ENCODE data around the gene TTYH1. TPM values are rescaled to one million over a fixed set of nuclear protein-coding genes. Genes with fewer than 3 reads are reported as not detected.
"Not testable (repeated sequence)": the region's sequence is repeated elsewhere in the genome, so short reads cannot be mapped to it uniquely, and the experiment has no call there.

TTYH1 gene
- total RNA-seq, 1 experiment from 2014 or later, result 2.9 TPM

DNA sequence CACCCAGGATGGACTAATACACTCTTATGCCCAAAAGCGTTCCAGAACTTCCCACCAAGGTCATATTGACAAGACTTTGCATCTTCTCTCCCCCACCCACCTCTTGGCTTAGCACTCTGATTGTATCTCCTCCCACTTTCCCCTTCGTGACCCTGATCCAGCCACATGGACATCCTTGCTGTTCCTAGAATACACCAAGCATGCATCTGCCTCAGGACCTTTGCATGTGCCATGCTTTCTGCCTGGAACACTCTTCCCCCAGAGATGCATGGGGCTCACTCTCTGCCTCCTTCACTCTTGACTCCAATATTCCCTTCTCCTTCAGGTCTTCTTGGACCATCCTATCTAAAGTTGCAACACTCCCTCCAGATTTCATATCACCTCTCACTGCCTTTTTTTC lies 34.4 kb upstream of the TTYH1 start:
- TF ChIP-seq, protein P1, sequence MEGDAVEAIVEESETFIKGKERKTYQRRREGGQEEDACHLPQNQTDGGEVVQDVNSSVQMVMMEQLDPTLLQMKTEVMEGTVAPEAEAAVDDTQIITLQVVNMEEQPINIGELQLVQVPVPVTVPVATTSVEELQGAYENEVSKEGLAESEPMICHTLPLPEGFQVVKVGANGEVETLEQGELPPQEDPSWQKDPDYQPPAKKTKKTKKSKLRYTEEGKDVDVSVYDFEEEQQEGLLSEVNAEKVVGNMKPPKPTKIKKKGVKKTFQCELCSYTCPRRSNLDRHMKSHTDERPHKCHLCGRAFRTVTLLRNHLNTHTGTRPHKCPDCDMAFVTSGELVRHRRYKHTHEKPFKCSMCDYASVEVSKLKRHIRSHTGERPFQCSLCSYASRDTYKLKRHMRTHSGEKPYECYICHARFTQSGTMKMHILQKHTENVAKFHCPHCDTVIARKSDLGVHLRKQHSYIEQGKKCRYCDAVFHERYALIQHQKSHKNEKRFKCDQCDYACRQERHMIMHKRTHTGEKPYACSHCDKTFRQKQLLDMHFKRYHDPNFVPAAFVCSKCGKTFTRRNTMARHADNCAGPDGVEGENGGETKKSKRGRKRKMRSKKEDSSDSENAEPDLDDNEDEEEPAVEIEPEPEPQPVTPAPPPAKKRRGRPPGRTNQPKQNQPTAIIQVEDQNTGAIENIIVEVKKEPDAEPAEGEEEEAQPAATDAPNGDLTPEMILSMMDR (IDR thresholded peaks at IDR 0.05; ENCODE audit: unreplicated experiment), result no peak
- no peak overlapping the region for H3K4me3 Mint-ChIP-seq (ENCODE audit: low read depth, unreplicated experiment)
- intact Hi-C loops (cut with micrococcal nuclease; ENCODE audit: unreplicated experiment), result no loop called here
- BruUV-seq (replicated peaks), result no TSS peak
- peaks cover 53% of the 10 kb centered on the region for H3K27me3 Mint-ChIP-seq (ENCODE audit: unreplicated experiment)
- H3K4me1 Mint-ChIP-seq (ENCODE audit: low read depth, unreplicated experiment), result no peaks in the 10 kb centered on the region
- no peak for DNase-seq
- no peak overlapping the region for H3K27ac Mint-ChIP-seq (ENCODE audit: unreplicated experiment)
- CTCF ChIA-PET, result no interaction called here
- no peaks in the 10 kb centered on the region for H3K36me3 Mint-ChIP-seq (ENCODE audit: insufficient read depth, unreplicated experiment)
- no peaks in the 10 kb centered on the region for H3K9me3 Mint-ChIP-seq (ENCODE audit: low read depth, unreplicated experiment)

DNA sequence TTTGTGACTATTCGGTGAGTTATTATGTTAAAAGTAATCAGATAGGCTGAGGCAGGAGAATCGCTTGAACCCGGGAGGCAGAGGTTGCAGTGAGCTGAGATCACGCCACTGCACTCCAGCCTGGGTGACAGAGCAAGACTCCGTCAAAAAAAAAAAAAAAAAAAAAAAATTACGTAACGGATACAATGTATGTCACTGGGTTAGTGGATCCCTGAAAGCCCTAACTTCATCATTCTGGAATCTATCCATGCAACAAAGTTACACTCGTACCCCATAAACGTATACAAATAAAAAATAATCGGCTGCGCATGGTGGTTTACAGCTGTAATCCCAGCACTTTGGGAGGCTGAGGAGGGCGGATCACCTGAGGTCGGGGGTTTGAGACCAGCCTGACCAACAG lies 33.2 kb upstream of the TTYH1 start:
- H3K27me3 Mint-ChIP-seq (ENCODE audit: unreplicated experiment), result peaks cover 59% of the 10 kb centered on the region
- BruUV-seq (replicated peaks); H3K4me3 Mint-ChIP-seq (ENCODE audit: low read depth, unreplicated experiment); DNase-seq; H3K27ac Mint-ChIP-seq (ENCODE audit: unreplicated experiment); H3K36me3 Mint-ChIP-seq (ENCODE audit: insufficient read depth, unreplicated experiment); intact Hi-C loops (cut with micrococcal nuclease; ENCODE audit: unreplicated experiment); H3K9me3 Mint-ChIP-seq (ENCODE audit: low read depth, unreplicated experiment); H3K4me1 Mint-ChIP-seq (ENCODE audit: low read depth, unreplicated experiment): not testable (repeated sequence)
- CTCF ChIA-PET, result interaction anchor here (0.5 kb wide), 1 partner anchor 38 kb away, joined by 3 read pairs; no protein-coding TSS in a partner anchor

DNA sequence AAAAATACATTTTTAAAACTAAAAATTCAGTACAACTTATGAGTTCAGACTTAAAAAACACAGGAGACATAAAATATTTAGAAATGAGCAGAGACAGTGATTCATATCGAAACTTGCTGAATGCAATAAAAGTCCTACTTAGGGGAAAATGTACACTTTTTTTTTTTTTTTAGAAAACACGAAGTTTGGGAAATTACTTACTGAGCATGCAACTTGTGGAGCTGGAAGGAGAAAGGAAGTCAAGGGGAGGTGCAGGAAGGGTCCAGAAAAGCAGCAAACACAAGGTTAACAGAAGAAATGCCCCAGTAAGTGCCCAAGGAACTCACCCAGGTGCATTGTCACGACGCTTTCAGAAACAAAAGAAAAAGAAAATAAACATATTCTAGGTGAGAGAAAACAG lies 31.9 kb upstream of the TTYH1 start:
- no peak overlapping the region for H3K4me3 Mint-ChIP-seq (ENCODE audit: low read depth, unreplicated experiment)

DNA sequence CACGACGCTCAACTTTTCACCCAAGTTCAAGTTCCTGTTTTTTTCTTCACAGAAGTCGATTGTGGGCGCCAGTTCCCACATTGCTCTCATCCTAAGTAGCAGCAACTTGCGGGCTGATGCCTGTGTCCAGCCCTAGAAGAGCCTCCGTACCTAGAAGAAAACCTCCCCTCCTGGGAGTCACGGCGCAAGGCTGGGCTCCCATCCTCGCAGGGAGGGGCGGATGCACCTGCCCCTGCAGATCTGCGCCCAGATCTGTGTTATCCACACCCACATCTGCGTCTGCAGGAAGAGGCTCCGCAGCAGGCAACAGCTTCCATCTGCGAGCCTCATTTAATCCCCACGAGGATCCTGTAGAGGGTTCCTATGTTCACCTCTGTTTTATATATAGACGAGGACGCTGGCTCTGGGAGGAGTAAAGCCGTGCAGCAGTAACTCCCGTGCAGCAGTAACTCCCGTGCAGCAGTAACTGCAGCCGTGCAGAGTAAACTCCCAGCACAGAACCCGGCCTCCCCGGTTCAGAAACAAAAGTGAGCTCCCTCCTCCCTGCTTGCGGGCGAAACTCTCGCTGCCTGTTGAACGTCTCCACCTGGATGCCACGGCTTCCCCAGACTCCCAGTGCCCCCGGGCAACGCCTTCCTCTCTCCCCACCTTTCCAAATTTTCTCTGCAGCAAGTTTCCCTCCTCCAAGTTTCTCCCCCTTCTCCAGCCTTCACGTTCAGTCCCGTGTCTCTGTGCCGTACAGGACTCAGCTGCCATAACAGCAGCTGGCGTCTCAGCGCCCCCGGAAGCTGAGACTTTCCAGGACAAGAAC lies 27.1 kb upstream of the TTYH1 start:
- no TSS peak for BruUV-seq (replicated peaks)
- intact Hi-C loops (cut with micrococcal nuclease; ENCODE audit: unreplicated experiment), result no loop called here
- Mint-ChIP-seq H3K9me3 (ENCODE audit: low read depth, unreplicated experiment) (no peaks in the 10 kb centered on the region), H3K27me3 (ENCODE audit: unreplicated experiment) (peaks cover 46% of the 10 kb centered on the region), H3K27ac (ENCODE audit: unreplicated experiment) (no peak overlapping the region), H3K4me3 (ENCODE audit: low read depth, unreplicated experiment) (peak overlapping the region; percentile 59), H3K4me1 (ENCODE audit: low read depth, unreplicated experiment) (peaks cover 15% of the 10 kb centered on the region), H3K36me3 (ENCODE audit: insufficient read depth, unreplicated experiment) (no peaks in the 10 kb centered on the region)
- CTCF ChIA-PET, result interaction anchor here (0.7 to 1.9 kb wide), 3 partner anchors 11 to 122 kb away, joined by 3 to 8 read pairs (median 3); no protein-coding TSS in a partner anchor
- peak; percentile 31 for DNase-seq
- TF ChIP-seq, protein P1 (IDR thresholded peaks at IDR 0.05; ENCODE audit: unreplicated experiment), result no peak

More for the DNA sequence above, 31.9 kb upstream of the TTYH1 start:
- Mint-ChIP-seq H3K4me1 (ENCODE audit: low read depth, unreplicated experiment) (no peaks in the 10 kb centered on the region), H3K27me3 (ENCODE audit: unreplicated experiment) (peaks cover 68% of the 10 kb centered on the region), H3K36me3 (ENCODE audit: insufficient read depth, unreplicated experiment) (no peaks in the 10 kb centered on the region), H3K9me3 (ENCODE audit: low read depth, unreplicated experiment) (no peaks in the 10 kb centered on the region), H3K27ac (ENCODE audit: unreplicated experiment) (no peak overlapping the region)
- intact Hi-C loops (cut with micrococcal nuclease; ENCODE audit: unreplicated experiment), result no loop called here
- TF ChIP-seq, protein P1 (IDR thresholded peaks at IDR 0.05; ENCODE audit: unreplicated experiment), result no peak
- no TSS peak for BruUV-seq (replicated peaks)
- CTCF ChIA-PET, result no interaction called here
- DNase-seq, result no peak

DNA sequence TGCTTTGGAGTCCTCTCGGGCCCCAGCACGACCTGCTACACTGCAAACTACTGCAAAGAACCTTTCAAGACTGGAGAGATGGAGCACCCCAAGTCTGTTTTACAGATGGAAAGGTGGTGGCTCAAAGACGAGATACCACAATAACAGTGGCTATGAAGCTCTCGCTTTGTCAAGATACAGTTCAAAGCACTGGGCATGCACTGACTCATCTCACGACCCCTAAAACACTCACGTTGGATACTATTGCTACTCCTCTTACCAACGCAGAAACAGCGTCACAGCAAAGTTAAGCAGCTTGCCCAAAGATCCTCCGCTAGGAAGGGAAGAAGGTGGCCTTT lies 26.5 kb upstream of the TTYH1 start:
- H3K27me3 Mint-ChIP-seq (ENCODE audit: unreplicated experiment), result peaks cover 51% of the 10 kb centered on the region
- H3K36me3 Mint-ChIP-seq (ENCODE audit: insufficient read depth, unreplicated experiment), result no peaks in the 10 kb centered on the region
- no peak for DNase-seq
- TF ChIP-seq, protein P1 (IDR thresholded peaks at IDR 0.05; ENCODE audit: unreplicated experiment), result no peak
- intact Hi-C loops (cut with micrococcal nuclease; ENCODE audit: unreplicated experiment), result no loop called here
- BruUV-seq (replicated peaks), result no TSS peak
- no peak overlapping the region for H3K27ac Mint-ChIP-seq (ENCODE audit: unreplicated experiment)
- H3K4me3 Mint-ChIP-seq (ENCODE audit: low read depth, unreplicated experiment), result peak overlapping the region; percentile 59
- no peaks in the 10 kb centered on the region for H3K9me3 Mint-ChIP-seq (ENCODE audit: low read depth, unreplicated experiment)
- CTCF ChIA-PET, result interaction anchor here (0.7 to 1.9 kb wide), 3 partner anchors 10 to 123 kb away, joined by 3 to 8 read pairs (median 3); no protein-coding TSS in a partner anchor
- H3K4me1 Mint-ChIP-seq (ENCODE audit: low read depth, unreplicated experiment), result peaks cover 15% of the 10 kb centered on the region

Data from Calu3 (cell line).